Fibroblast of lung (primary cell): ENCODE measurements around the gene TF. TPM values are rescaled to one million over a fixed set of nuclear protein-coding genes. Genes with fewer than 3 reads are reported as not detected.

Source experiments
- DNase-seq, 2 donors: peaks; one replicate each; pipeline versions ENCODE4 v3.0.0 to v3.0.0-alpha.2; 2010; ENCODE audit warnings: low read depth in 2 of 2
- H2AFZ ChIP-seq: 2 replicates; pipeline ENCODE4 v1.5.1; 2012; ENCODE audit warnings: low read length, control low read depth, inconsistent platforms
- H3K27ac ChIP-seq: 2 replicates; pipeline ENCODE4 v1.5.1; 2011; ENCODE audit warnings: low read length, control low read depth; ENCODE audit not compliant: insufficient read depth
- H3K27me3 ChIP-seq: 2 replicates; pipeline ENCODE4 v1.5.1; 2011; ENCODE audit warnings: mild to moderate bottlenecking, low read length; ENCODE audit not compliant: control insufficient read depth, insufficient read depth
- H3K36me3 ChIP-seq: 2 replicates; pipeline ENCODE4 v1.5.1; 2011; ENCODE audit warnings: low read length; ENCODE audit not compliant: control insufficient read depth, insufficient read depth
- H3K4me1 ChIP-seq: 2 replicates; pipeline ENCODE4 v1.5.1; 2011; ENCODE audit warnings: low read length; ENCODE audit not compliant: control insufficient read depth, insufficient read depth; ENCODE audit errors: extremely low read depth
- H3K4me2 ChIP-seq: 2 replicates; pipeline ENCODE4 v1.5.1; 2011; ENCODE audit warnings: low read length, control low read depth; ENCODE audit not compliant: insufficient read depth; ENCODE audit errors: extremely low read depth
- H3K4me3 ChIP-seq, 4 experiments: fragments of 200-600 bp in 1 of 4; sonication (generic) in 1 of 4; replicated peaks in 1 of 4; 2 replicates each; pipeline ENCODE4 v1.5.1; 2011 to 2016; ENCODE audit warnings: low read length in 4 of 4, low read depth in 3 of 4, mild to moderate bottlenecking in 3 of 4, control low read depth in 2 of 4, inconsistent platforms in 1 of 4, mixed read lengths in 1 of 4; ENCODE audit not compliant: insufficient read depth in 1 of 4; ENCODE audit errors: control extremely low read depth in 1 of 4
- H3K79me2 ChIP-seq: 2 replicates; pipeline ENCODE4 v1.5.1; 2012; ENCODE audit warnings: mild to moderate bottlenecking, low read length, inconsistent platforms; ENCODE audit not compliant: control insufficient read depth, insufficient read depth
- H3K9ac ChIP-seq: 2 replicates; pipeline ENCODE4 v1.5.1; 2011; ENCODE audit warnings: mild to moderate bottlenecking, low read length, control low read depth; ENCODE audit not compliant: insufficient read depth
- H3K9me3 ChIP-seq: 2 replicates; pipeline ENCODE4 v1.5.1; 2012; ENCODE audit warnings: low read depth, low read length; ENCODE audit not compliant: control insufficient read depth, insufficient read depth
- H4K20me1 ChIP-seq: 2 replicates; pipeline ENCODE4 v1.5.1; 2011; ENCODE audit warnings: low read length; ENCODE audit not compliant: control insufficient read depth, insufficient read depth; ENCODE audit errors: extremely low read depth
- CTCF ChIP-seq, 2 donors: IDR thresholded peaks in 1 of 2; conservative IDR thresholded peaks in 1 of 2; 1 replicate in 1 of 2; 2 replicates in 1 of 2; pipeline ENCODE4 v1.5.1; 2011 to 2012; ENCODE audit warnings: low read length in 2 of 2, control low read depth in 1 of 2, inconsistent platforms in 1 of 2, low read depth in 1 of 2, mild to moderate bottlenecking in 1 of 2
- EZH2 ChIP-seq: IDR thresholded peaks from 2 replicates; pipeline ENCODE4 v1.5.1; 2012; ENCODE audit warnings: low read length, control low read depth, mild to moderate bottlenecking; ENCODE audit errors: missing control alignments
- polyA plus RNA-seq, 2 donors: library from polyadenylated mRNA; depleted of rRNA in 1 of 2; stranded (reverse) in 1 of 2; unstranded in 1 of 2; fragments of >200 nt; gene quantifications; 2 replicates each; pipeline ENCODE4 v1.2.1, GENCODE V29; 2011 to 2012; ENCODE audit warnings: missing spikeins in 1 of 2
- total RNA-seq: library from RNA; depleted of rRNA; stranded (reverse); fragments of >200 nt; gene quantifications from 2 replicates; pipeline ENCODE4 v1.2.1, GENCODE V29; 2014

Gene TF
- total and polyA plus RNA-seq, 2 donors (not counting 1 experiment from before 2014, with no cell fraction given): 0.05 to 0.33 TPM

GRCh38 chr3:133805384-133805701 is 59.1 kb downstream of the TF start:
- Histone ChIP-seq H3K9me3 (no peaks in the 10 kb centered on the region), H3K4me1 (no peaks in the 10 kb centered on the region), H3K4me3 (peak overlapping the region; percentile 61 to 98 (median 92)), H3K36me3 (no peaks in the 10 kb centered on the region), H3K79me2 (peaks cover 10% of the 10 kb centered on the region), H4K20me1 (no peaks in the 10 kb centered on the region), H3K27me3 (peaks cover 4% of the 10 kb centered on the region), H3K9ac (no peak overlapping the region), H3K27ac (no peak overlapping the region), H3K4me2 (peak overlapping the region; percentile 61), H2AFZ (peak overlapping the region; percentile 94)
- TF ChIP-seq EZH2 (no peak), CTCF (conservative IDR thresholded peaks at IDR 0.05 in 1 of 2, IDR thresholded peaks at IDR 0.05 in 1 of 2; ENCODE audit: low read depth in 1 of 2, low read length in 2 of 2) (no peak)
- DNase-seq: no peak

GRCh38 chr3:133805702-133806475 is 59.7 kb downstream of the TF start, which contains the start of gene SRPRB:
Gene SRPRB (plus strand): TSS chr3:133805815. CDS start chr3:133805849, 34 bp downstream.
- Histone ChIP-seq H4K20me1 (no peaks in the 10 kb centered on the region), H3K27me3 (peaks cover 4% of the 10 kb centered on the region), H3K36me3 (peaks cover 3% of the 10 kb centered on the region), H3K27ac (peak within 1 kb of the TSS; percentile 84), H3K4me1 (no peaks in the 10 kb centered on the region), H3K79me2 (peaks cover 10% of the 10 kb centered on the region), H2AFZ (peak within 1 kb of the TSS; percentile 99), H3K9me3 (no peaks in the 10 kb centered on the region), H3K4me2 (peak within 1 kb of the TSS; percentile 88), H3K4me3 (peak within 1 kb of the TSS; percentile 61 to 98 (median 92)), H3K9ac (peak within 1 kb of the TSS; percentile 90)
- DNase-seq: peak; percentile 89 to 92
- TF ChIP-seq CTCF (conservative IDR thresholded peaks at IDR 0.05 in 1 of 2, IDR thresholded peaks at IDR 0.05 in 1 of 2; ENCODE audit: low read depth in 1 of 2, low read length in 2 of 2) (no peak), EZH2 (no peak)

- H3K9me3 ChIP-seq: no peaks in the 10 kb centered on the region
- H3K27ac ChIP-seq: no peak overlapping the region
- no peaks in the 10 kb centered on the region for H3K79me2 ChIP-seq
- no peaks in the 10 kb centered on the region for H4K20me1 ChIP-seq
- H2AFZ ChIP-seq: no peak overlapping the region
- no peaks in the 10 kb centered on the region for H3K27me3 ChIP-seq
- H3K4me3 ChIP-seq: no peak overlapping the region
- H3K9ac ChIP-seq: no peak overlapping the region
- H3K4me1 ChIP-seq: no peaks in the 10 kb centered on the region
- DNase-seq: peak in 1 of 2 donors; percentile 38
- H3K36me3 ChIP-seq: peaks cover 7% of the 10 kb centered on the region
- TF ChIP-seq EZH2 (no peak), CTCF (conservative IDR thresholded peaks at IDR 0.05 in 1 of 2, IDR thresholded peaks at IDR 0.05 in 1 of 2; ENCODE audit: low read depth in 1 of 2, low read length in 2 of 2) (no peak)
- H3K4me2 ChIP-seq: no peak overlapping the region
Measured at GRCh38 chr3:133812872-133813271, 66.7 kb downstream of the TF start.
